Upper lobe of left lung (tissue), 4 donors: ENCODE data around the gene FOSL2.

Experiments used
- CTCF ChIP-seq, 6 experiments: fragments of 450-650 bp in 4 of 6; fragments of 200-600 bp in 2 of 6; sonication (generic) in 2 of 6; IDR thresholded peaks; one replicate each; pipeline ENCODE4 v1.5.1; 2016 to 2019; ENCODE audit warnings: antibody characterized with exemption in 6 of 6
- EP300 ChIP-seq, 4 donors: sonication (generic); formaldehyde crosslinking; IDR thresholded peaks; one replicate each; pipeline ENCODE4 v1.5.1; 2017; ENCODE audit warnings: antibody characterized with exemption in 4 of 4, control low read depth in 2 of 4
- POLR2A ChIP-seq, 4 donors: fragments of 450-650 bp; IDR thresholded peaks; one replicate each; pipeline ENCODE4 v1.5.1; 2016 to 2017; ENCODE audit warnings: antibody characterized with exemption in 4 of 4, mild to moderate bottlenecking in 2 of 4
- POLR2AphosphoS5 ChIP-seq, 2 donors: sonication (generic); formaldehyde crosslinking; IDR thresholded peaks; one replicate each; pipeline ENCODE4 v1.5.1; 2017; ENCODE audit warnings: antibody characterized with exemption in 2 of 2

DNA sequence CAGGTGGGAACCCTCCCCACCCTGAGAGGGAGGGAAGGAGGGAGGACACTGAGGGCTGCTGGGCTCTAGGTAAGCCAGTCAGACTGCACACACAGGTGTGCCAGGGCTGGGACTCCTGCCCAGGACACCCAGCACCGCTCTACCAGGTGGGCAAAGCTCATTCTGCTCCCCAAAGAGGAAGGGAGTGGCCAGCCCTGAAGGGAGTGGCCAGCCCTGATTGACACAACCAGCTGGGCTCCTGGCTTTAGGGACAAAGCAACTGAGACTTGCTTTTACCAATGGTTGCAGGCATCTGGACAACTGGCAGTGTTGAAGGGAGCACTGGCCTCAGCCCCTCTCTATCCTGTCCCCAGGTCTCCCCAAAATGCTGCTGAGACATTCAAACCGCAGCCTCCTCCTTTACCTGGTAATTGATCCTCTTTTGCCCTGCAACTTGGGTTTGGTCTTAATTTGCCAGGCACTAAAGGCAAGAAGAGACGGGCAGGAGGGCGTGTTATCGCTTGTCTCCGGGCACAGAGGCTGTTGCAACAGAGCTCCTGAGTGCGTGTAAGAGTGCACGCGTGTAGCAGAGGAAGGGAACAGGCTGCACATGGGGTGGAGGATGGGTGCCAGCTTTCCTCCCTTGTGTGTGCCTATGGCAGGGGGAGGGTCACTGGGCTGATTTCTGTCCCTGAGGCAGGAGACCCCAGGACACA lies 14.5 kb upstream of the FOSL2 start:
- no peak for TF ChIP-seq CTCF (IDR thresholded peaks at IDR 0.05)
- TF ChIP-seq EP300 (IDR thresholded peaks at IDR 0.05) = no peak
- no peak for TF ChIP-seq POLR2AphosphoS5 (IDR thresholded peaks at IDR 0.05)
- TF ChIP-seq POLR2A (IDR thresholded peaks at IDR 0.05) = no peak
